Measurements from ENCODE around the gene CUX1.

CUX1 gene

DNA sequence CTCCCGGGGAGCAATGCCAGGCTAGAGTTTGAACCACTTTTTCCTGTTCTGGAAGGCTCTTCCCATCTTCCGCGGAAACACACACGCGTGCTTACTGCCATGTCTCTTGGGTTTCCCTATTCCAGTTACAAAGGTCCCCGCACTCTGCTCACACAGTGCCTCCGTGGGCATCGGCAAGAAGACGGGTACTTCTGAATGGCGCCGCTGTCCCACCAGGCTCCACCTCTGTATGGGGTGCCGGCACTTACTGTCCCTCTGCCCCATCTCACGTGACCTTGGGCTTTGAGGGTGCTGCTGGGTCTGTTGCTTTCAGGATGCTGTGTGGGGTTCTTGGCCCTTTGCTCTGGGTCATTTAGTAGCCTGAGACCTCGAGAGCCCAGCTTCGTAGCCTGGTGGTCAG is 298.5 kb downstream of the CUX1 start:
- TF ChIP-seq, protein P1, sequence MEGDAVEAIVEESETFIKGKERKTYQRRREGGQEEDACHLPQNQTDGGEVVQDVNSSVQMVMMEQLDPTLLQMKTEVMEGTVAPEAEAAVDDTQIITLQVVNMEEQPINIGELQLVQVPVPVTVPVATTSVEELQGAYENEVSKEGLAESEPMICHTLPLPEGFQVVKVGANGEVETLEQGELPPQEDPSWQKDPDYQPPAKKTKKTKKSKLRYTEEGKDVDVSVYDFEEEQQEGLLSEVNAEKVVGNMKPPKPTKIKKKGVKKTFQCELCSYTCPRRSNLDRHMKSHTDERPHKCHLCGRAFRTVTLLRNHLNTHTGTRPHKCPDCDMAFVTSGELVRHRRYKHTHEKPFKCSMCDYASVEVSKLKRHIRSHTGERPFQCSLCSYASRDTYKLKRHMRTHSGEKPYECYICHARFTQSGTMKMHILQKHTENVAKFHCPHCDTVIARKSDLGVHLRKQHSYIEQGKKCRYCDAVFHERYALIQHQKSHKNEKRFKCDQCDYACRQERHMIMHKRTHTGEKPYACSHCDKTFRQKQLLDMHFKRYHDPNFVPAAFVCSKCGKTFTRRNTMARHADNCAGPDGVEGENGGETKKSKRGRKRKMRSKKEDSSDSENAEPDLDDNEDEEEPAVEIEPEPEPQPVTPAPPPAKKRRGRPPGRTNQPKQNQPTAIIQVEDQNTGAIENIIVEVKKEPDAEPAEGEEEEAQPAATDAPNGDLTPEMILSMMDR (conservative IDR thresholded peaks at IDR 0.05; ENCODE audit: control insufficient read depth, insufficient read depth, low read depth, low read length): no peak
- DNase-seq (ENCODE audit: low read depth): no peak
- H3K4me3 ChIP-seq (ENCODE audit: control insufficient read depth, low read depth, low read length): no peak overlapping the region

DNA sequence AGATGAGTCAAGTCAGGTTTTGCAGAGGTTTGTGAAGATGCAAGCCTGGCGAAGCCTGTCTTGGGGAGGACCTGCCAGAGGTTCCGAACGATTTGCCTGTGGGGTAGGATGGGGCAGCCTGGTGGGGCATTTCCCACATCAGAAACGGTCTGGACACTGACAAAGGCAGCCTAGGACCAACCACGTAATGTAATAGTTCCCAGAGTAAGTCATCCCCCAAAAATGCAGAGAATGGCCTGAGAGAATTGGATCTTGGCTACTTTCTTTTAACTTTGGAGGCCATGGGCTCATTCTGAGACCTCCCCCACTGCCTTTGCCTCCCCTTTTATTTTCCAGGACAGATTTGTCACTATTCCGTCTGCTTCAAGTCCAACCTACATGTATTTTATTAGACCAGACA is 300.3 kb downstream of the CUX1 start:
- H3K4me3 ChIP-seq (ENCODE audit: control insufficient read depth, low read depth, low read length): no peak overlapping the region
- TF ChIP-seq, protein P1 (conservative IDR thresholded peaks at IDR 0.05; ENCODE audit: control insufficient read depth, insufficient read depth, low read depth, low read length): no peak
- peak; percentile 64 for DNase-seq (ENCODE audit: low read depth)

DNA sequence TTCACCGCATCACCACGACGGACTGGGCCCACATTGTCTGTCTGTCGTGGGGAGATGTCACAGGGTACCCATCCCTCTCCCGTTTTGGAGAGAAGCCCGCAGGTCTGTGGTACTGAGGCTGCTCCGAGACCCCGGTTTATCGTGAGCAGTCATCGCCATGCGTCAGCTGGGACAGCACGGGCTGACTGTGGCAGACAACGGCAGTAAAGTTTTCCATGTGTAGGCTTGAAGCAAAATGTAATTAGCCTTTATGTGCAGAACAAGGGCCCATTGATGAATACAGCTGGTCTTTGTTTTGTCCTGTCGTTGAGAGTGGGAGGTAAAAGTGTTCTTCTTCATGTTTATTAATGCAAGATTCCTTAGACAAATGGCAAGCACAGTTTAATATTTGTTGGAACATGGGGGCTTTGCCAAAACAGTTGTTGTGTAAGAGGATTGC is 301.8 kb downstream of the CUX1 start:
- H3K4me3 ChIP-seq (ENCODE audit: control insufficient read depth, low read depth, low read length): no peak overlapping the region
- TF ChIP-seq, protein P1 (conservative IDR thresholded peaks at IDR 0.05; ENCODE audit: control insufficient read depth, insufficient read depth, low read depth, low read length): no peak
- DNase-seq (ENCODE audit: low read depth): no peak

DNA sequence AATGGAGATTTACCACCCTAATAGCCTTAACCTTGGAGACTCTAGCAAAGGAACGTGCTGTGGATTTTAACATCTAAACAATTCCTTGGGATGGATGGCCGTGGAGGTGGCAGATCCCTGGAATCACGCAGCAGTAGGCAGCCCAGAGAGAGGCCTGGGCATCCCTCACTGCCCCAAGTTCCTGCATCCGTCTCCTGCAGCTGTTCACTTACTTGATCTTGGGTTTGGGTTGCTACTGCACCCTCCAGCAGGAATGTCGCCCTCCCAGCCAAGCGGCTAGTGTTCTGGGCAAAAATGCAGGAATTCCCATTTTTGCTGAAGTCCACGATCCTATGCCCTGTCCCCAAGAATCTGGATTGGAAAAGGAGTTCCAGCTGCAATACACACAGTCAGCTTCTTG is 302.5 kb downstream of the CUX1 start:
- no peak overlapping the region for H3K4me3 ChIP-seq (ENCODE audit: control insufficient read depth, low read depth, low read length)
- TF ChIP-seq, protein P1 (conservative IDR thresholded peaks at IDR 0.05; ENCODE audit: control insufficient read depth, insufficient read depth, low read depth, low read length): no peak
- no peak for DNase-seq (ENCODE audit: low read depth)

DNA sequence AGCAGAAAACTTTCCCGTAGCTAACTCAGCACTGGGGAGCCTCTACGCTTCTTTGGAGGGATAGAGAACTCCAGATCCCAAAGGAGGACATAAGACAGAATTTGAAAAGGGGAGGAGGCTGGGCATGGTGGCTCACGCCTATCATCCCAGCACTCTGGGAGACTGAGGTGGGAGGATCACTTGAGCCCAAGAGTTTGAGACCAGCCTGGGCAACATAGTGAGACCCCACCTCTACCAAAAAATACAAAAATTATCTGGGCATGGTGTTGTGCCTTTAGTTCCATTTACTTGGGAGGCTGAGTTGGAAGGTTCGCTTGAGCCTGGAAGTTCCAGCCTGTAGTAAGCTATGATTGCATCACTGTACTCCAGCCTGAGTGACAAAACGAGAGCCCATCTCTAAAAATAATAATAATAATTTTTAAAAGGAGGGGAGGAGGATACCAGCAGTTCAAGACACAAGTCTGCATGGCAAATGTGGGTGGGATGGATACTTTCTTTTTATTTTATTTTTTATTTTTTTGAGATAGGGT is 303.3 kb downstream of the CUX1 start:
- no peak for DNase-seq (ENCODE audit: low read depth)
- TF ChIP-seq, protein P1 (conservative IDR thresholded peaks at IDR 0.05; ENCODE audit: control insufficient read depth, insufficient read depth, low read depth, low read length): no peak
- H3K4me3 ChIP-seq (ENCODE audit: control insufficient read depth, low read depth, low read length): no peak overlapping the region

DNA sequence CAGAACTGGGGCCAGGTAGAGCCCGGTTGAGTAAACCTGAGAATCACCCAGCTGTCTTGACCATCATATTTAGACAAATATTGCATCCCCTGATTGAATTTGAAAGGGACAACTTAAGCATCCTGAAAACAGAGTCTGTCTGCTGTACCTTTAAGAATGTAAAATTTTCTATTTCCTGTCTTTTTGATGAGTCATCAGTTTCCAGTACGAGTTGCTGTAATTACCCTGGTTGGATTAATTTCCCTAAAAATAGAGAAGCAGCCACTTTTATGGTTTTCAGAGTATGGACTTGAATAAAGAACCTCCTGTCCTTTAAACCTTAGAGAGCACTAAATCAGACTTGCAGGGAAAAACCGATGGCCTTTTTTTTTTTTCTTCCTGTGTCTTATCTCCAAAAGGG is 304.6 kb downstream of the CUX1 start:
- TF ChIP-seq, protein P1 (conservative IDR thresholded peaks at IDR 0.05; ENCODE audit: control insufficient read depth, insufficient read depth, low read depth, low read length): no peak
- peak; percentile 53 for DNase-seq (ENCODE audit: low read depth)
- no peak overlapping the region for H3K4me3 ChIP-seq (ENCODE audit: control insufficient read depth, low read depth, low read length)

DNA sequence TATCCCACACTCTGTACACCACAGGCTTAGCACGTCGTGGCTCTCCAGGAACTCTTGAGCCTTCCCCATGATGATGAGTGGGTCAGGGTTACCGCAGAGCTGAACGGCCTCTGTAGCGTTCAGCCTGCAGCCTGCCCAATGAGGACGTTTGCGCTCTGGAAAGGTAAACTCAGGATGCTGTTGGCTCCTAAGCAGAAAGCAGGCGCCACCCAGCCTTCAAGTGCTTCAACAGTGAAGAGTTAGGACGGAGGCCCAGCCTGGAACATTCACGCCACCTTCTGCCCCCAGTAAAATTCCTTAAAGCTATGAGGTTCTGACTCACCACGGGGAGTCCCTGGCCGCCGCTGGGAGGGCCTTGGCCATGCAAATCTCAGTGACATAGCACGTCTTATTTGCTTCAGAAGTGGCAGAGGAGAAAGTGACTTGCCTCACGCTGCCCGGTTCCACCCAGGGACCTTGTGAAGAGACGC is 307.7 kb downstream of the CUX1 start:
- TF ChIP-seq, protein P1 (conservative IDR thresholded peaks at IDR 0.05; ENCODE audit: control insufficient read depth, insufficient read depth, low read depth, low read length): no peak
- H3K4me3 ChIP-seq (ENCODE audit: control insufficient read depth, low read depth, low read length): no peak overlapping the region
- DNase-seq (ENCODE audit: low read depth): peak; percentile 66

All from fibroblast of mammary gland (primary cell).